K562 (cell line): Measurements from ENCODE around the gene POMGNT2. TPM values are rescaled to one million over a fixed set of nuclear protein-coding genes. Genes with fewer than 3 reads are reported as not detected.

Source experiments
- polyA plus RNA-seq, 8 experiments: library from polyadenylated mRNA; depleted of rRNA in 4 of 8; stranded (reverse) in 5 of 8; unstranded in 3 of 8; fragments of >200 nt; fragmentation: Nextera tagmentation in 2 of 8; fragmentation: Illumina TruSeq in 1 of 8; extraction: Ambion mirVana in 2 of 8; extraction: Trizol in 1 of 8; gene quantifications; 2 replicates each; pipeline versions ENCODE4 v1.2.1 to v1.2.3, GENCODE V29; 2011 to 2014; ENCODE audit warnings: inconsistent platforms in 1 of 8, missing spikeins in 1 of 8
- total RNA-seq, 7 experiments: library from RNA; depleted of rRNA in 6 of 7; stranded (reverse); fragments of >200 nt in 6 of 7; fragmentation: Illumina TruSeq in 2 of 7; extraction: Trizol in 2 of 7; gene quantifications; 2 replicates each; pipeline versions ENCODE4 v1.2.1 to v1.2.3, GENCODE V29; 2011 to 2021; ENCODE audit warnings: low replicate concordance in 1 of 7

Gene POMGNT2
- total and polyA plus RNA-seq, 9 of the 15 experiments (the other 6 are each of a cell fraction or from before 2014, with no cell fraction given) = 0.65 to 14.1 (median 10.3) TPM

Other genes with a start within 250 kb of the POMGNT2 start
- gene CYP8B1, start 230.2 kb downstream of the POMGNT2 start, total RNA-seq (2014; rRNA removed) = not detected in 2 replicates
- not detected in 2 replicates for gene CYP8B1, start 230.2 kb downstream of the POMGNT2 start, total RNA-seq (2014; rRNA removed; fragmentation: Illumina TruSeq; extraction: Trizol)
- gene CYP8B1, start 230.2 kb downstream of the POMGNT2 start, total RNA-seq (2015; rRNA removed; fragmentation: Illumina TruSeq; extraction: Trizol) = not detected in 2 replicates
- 0.04 and 0.13 TPM in 2 replicates for gene CYP8B1, start 230.2 kb downstream of the POMGNT2 start, total RNA-seq (2021)
- not detected in 2 replicates for gene CYP8B1, start 230.2 kb downstream of the POMGNT2 start, polyA plus RNA-seq (2011; rRNA removed)
- gene CYP8B1, start 230.2 kb downstream of the POMGNT2 start, polyA plus RNA-seq (2014; fragmentation: Illumina TruSeq; extraction: Trizol) = not detected in 2 replicates
- gene CYP8B1, start 230.2 kb downstream of the POMGNT2 start, polyA plus RNA-seq (2014; fragmentation: Nextera tagmentation; extraction: Ambion mirVana) = not detected
- gene CYP8B1, start 230.2 kb downstream of the POMGNT2 start, polyA plus RNA-seq (2014; rRNA removed) = not detected in 2 replicates
- 0.20 and 0.27 TPM in 2 replicates for gene ZNF662, start 199.9 kb downstream of the POMGNT2 start, total RNA-seq (2014; rRNA removed)
- 0.18 and 0.32 TPM in 2 replicates for gene ZNF662, start 199.9 kb downstream of the POMGNT2 start, total RNA-seq (2014; rRNA removed; fragmentation: Illumina TruSeq; extraction: Trizol)
- 0.33 and 0.49 TPM in 2 replicates for gene ZNF662, start 199.9 kb downstream of the POMGNT2 start, total RNA-seq (2015; rRNA removed; fragmentation: Illumina TruSeq; extraction: Trizol)
- gene ZNF662, start 199.9 kb downstream of the POMGNT2 start, total RNA-seq (2021) = 0.55 and 0.63 TPM in 2 replicates
- gene ZNF662, start 199.9 kb downstream of the POMGNT2 start, polyA plus RNA-seq (2011; rRNA removed) = 0.13 and 0.30 TPM in 2 replicates
- 0.21 and 0.37 TPM in 2 replicates for gene ZNF662, start 199.9 kb downstream of the POMGNT2 start, polyA plus RNA-seq (2014; fragmentation: Illumina TruSeq; extraction: Trizol)
- gene ZNF662, start 199.9 kb downstream of the POMGNT2 start, polyA plus RNA-seq (2014; fragmentation: Nextera tagmentation; extraction: Ambion mirVana) = under 1 TPM; 0.07 to 0.22 TPM
- 0.03 and 0.28 TPM in 2 replicates for gene ZNF662, start 199.9 kb downstream of the POMGNT2 start, polyA plus RNA-seq (2014; rRNA removed)
- 0.05 TPM in 1 of 2 replicates, not detected in the other for gene GASK1A, start 126.8 kb downstream of the POMGNT2 start, total RNA-seq (2014; rRNA removed)
- 0.10 TPM in 1 of 2 replicates, not detected in the other for gene GASK1A, start 126.8 kb downstream of the POMGNT2 start, total RNA-seq (2014; rRNA removed; fragmentation: Illumina TruSeq; extraction: Trizol)
- not detected in 2 replicates for gene GASK1A, start 126.8 kb downstream of the POMGNT2 start, total RNA-seq (2015; rRNA removed; fragmentation: Illumina TruSeq; extraction: Trizol)
- gene GASK1A, start 126.8 kb downstream of the POMGNT2 start, total RNA-seq (2021) = 0.13 TPM in 1 of 2 replicates, not detected in the other
- gene GASK1A, start 126.8 kb downstream of the POMGNT2 start, polyA plus RNA-seq (2011; rRNA removed) = 0.04 and 0.07 TPM in 2 replicates
- 0.06 and 0.07 TPM in 2 replicates for gene GASK1A, start 126.8 kb downstream of the POMGNT2 start, polyA plus RNA-seq (2014; fragmentation: Illumina TruSeq; extraction: Trizol)
- gene GASK1A, start 126.8 kb downstream of the POMGNT2 start, polyA plus RNA-seq (2014; fragmentation: Nextera tagmentation; extraction: Ambion mirVana) = not detected
- 0.11 TPM in 1 of 2 replicates, not detected in the other for gene GASK1A, start 126.8 kb downstream of the POMGNT2 start, polyA plus RNA-seq (2014; rRNA removed)
- 8.9 and 9.7 TPM in 2 replicates for gene SNRK, start 180.5 kb upstream of the POMGNT2 start, total RNA-seq (2014; rRNA removed)
- gene SNRK, start 180.5 kb upstream of the POMGNT2 start, total RNA-seq (2014; rRNA removed; fragmentation: Illumina TruSeq; extraction: Trizol) = 10.8 and 12.6 TPM in 2 replicates
- gene SNRK, start 180.5 kb upstream of the POMGNT2 start, total RNA-seq (2015; rRNA removed; fragmentation: Illumina TruSeq; extraction: Trizol) = 10.4 and 12.3 TPM in 2 replicates
- 8.2 and 11.5 TPM in 2 replicates for gene SNRK, start 180.5 kb upstream of the POMGNT2 start, total RNA-seq (2021)
- 6.7 and 7.3 TPM in 2 replicates for gene SNRK, start 180.5 kb upstream of the POMGNT2 start, polyA plus RNA-seq (2011; rRNA removed)
- gene SNRK, start 180.5 kb upstream of the POMGNT2 start, polyA plus RNA-seq (2014; fragmentation: Illumina TruSeq; extraction: Trizol) = 6.8 and 7.1 TPM in 2 replicates
- 1 to 10 TPM; 1.7 to 2.0 TPM for gene SNRK, start 180.5 kb upstream of the POMGNT2 start, polyA plus RNA-seq (2014; fragmentation: Nextera tagmentation; extraction: Ambion mirVana)
- 4.2 TPM in 2 replicates for gene SNRK, start 180.5 kb upstream of the POMGNT2 start, polyA plus RNA-seq (2014; rRNA removed)